Stimulated activated naive B cell treated with anti-CD40 and anti-IgM and Interleukin-4, amounts not matched to agents 10 μg/mL and 1 μg/mL and 100 μg/mL, for 72 hours (primary cell): Measurements from ENCODE around the gene PNPLA8.
"Not testable (repeated sequence)": the region's sequence is repeated elsewhere in the genome, so short reads cannot be mapped to it uniquely, and the experiment has no call there.

Source experiments
- ATAC-seq, 2 donors: fragments of 150-1000 bp; cut with Tn5 transposase; replicated peaks; 2 replicates each; pipeline ENCODE4 v1.10.0; 2021; ENCODE audit warnings: moderate library complexity in 1 of 2
- DNase-seq: peaks from one replicate; pipeline ENCODE4 v3.0.0; 2021
- H3K27ac Mint-ChIP-seq: one replicate; pipeline ENCODE4 v1.8.0; 2022; ENCODE audit warnings: mild to moderate bottlenecking, mixed read lengths
- H3K27me3 Mint-ChIP-seq, 2 donors: one replicate each; pipeline ENCODE4 v1.8.0; 2022; ENCODE audit warnings: mixed read lengths in 2 of 2
- H3K36me3 Mint-ChIP-seq, 2 donors: one replicate each; pipeline ENCODE4 v1.8.0; 2022; ENCODE audit warnings: mixed read lengths in 2 of 2, mild to moderate bottlenecking in 1 of 2
- H3K4me1 Mint-ChIP-seq, 2 donors: one replicate each; pipeline ENCODE4 v1.8.0; 2022; ENCODE audit warnings: mixed read lengths in 2 of 2, mild to moderate bottlenecking in 1 of 2
- H3K4me3 Mint-ChIP-seq, 2 donors: one replicate each; pipeline ENCODE4 v1.8.0; 2022; ENCODE audit warnings: mild to moderate bottlenecking in 2 of 2, mixed read lengths in 2 of 2, moderate library complexity in 1 of 2
- H3K9me3 Mint-ChIP-seq, 2 donors: one replicate each; pipeline ENCODE4 v1.8.0; 2022; ENCODE audit warnings: mixed read lengths in 2 of 2, mild to moderate bottlenecking in 1 of 2

PNPLA8 gene

GRCh38 chr7:108548141-108548896, 22.4 kb upstream of the PNPLA8 start:
- not testable (repeated sequence) for H3K27me3 Mint-ChIP-seq, DNase-seq, H3K27ac Mint-ChIP-seq, H3K4me3 Mint-ChIP-seq, ATAC-seq
- H3K9me3 Mint-ChIP-seq, result peaks cover 7 to 10% of the 10 kb centered on the region in 2 donors
- H3K4me1 Mint-ChIP-seq, result peaks cover 18 to 22% of the 10 kb centered on the region in 2 donors
- peaks cover 5 to 19% of the 10 kb centered on the region in 2 donors for H3K36me3 Mint-ChIP-seq

GRCh38 chr7:108541478-108541877, 15.5 kb upstream of the PNPLA8 start:
- DNase-seq (no peak), ATAC-seq (no peak)
- no peak overlapping the region for H3K27ac Mint-ChIP-seq
- H3K9me3 Mint-ChIP-seq, result no peaks in the 10 kb centered on the region
- H3K4me1 Mint-ChIP-seq, result peaks cover 6 to 7% of the 10 kb centered on the region in 2 donors
- no peaks in the 10 kb centered on the region for H3K27me3 Mint-ChIP-seq
- H3K36me3 Mint-ChIP-seq, result no peaks in the 10 kb centered on the region
- no peak overlapping the region for H3K4me3 Mint-ChIP-seq

- H3K4me1 Mint-ChIP-seq, result peaks cover 15 to 16% of the 10 kb centered on the region in 2 donors
- not testable (repeated sequence) for DNase-seq, H3K4me3 Mint-ChIP-seq, H3K27ac Mint-ChIP-seq, H3K27me3 Mint-ChIP-seq, ATAC-seq, H3K9me3 Mint-ChIP-seq, H3K36me3 Mint-ChIP-seq
Measured at GRCh38 chr7:108538685-108539084, 12.8 kb upstream of the PNPLA8 start.

- not testable (repeated sequence) for H3K27ac Mint-ChIP-seq, H3K9me3 Mint-ChIP-seq, H3K4me3 Mint-ChIP-seq, DNase-seq, ATAC-seq, H3K27me3 Mint-ChIP-seq, H3K36me3 Mint-ChIP-seq
- peaks cover 15 to 16% of the 10 kb centered on the region in 2 donors for H3K4me1 Mint-ChIP-seq
Measured at GRCh38 chr7:108538236-108538635, 12.3 kb upstream of the PNPLA8 start.

GRCh38 chr7:108537229-108537628, 11.3 kb upstream of the PNPLA8 start:
- Mint-ChIP-seq H3K27ac (no peak overlapping the region), H3K4me3 (no peak overlapping the region), H3K4me1 (peaks cover 15 to 21% of the 10 kb centered on the region in 2 donors), H3K9me3 (peaks cover 1 to 4% of the 10 kb centered on the region in 2 donors), H3K27me3 (no peaks in the 10 kb centered on the region), H3K36me3 (peaks cover 0 to 3% of the 10 kb centered on the region in 2 donors)
- ATAC-seq (no peak), DNase-seq (no peak)

- Mint-ChIP-seq H3K4me1 (peaks cover 15 to 21% of the 10 kb centered on the region in 2 donors), H3K27ac (no peak overlapping the region), H3K9me3 (peaks cover 1 to 4% of the 10 kb centered on the region in 2 donors), H3K27me3 (no peaks in the 10 kb centered on the region), H3K4me3 (no peak overlapping the region), H3K36me3 (peaks cover 0 to 3% of the 10 kb centered on the region in 2 donors)
- DNase-seq (no peak), ATAC-seq (no peak)
Measured at GRCh38 chr7:108535744-108536143, 9.8 kb upstream of the PNPLA8 start.

GRCh38 chr7:108535257-108535656, 9.3 kb upstream of the PNPLA8 start:
- ATAC-seq (no peak), DNase-seq (no peak)
- Mint-ChIP-seq H3K36me3 (peaks cover 0 to 3% of the 10 kb centered on the region in 2 donors), H3K9me3 (peaks cover 1 to 4% of the 10 kb centered on the region in 2 donors), H3K27me3 (no peaks in the 10 kb centered on the region), H3K4me1 (peaks cover 15 to 21% of the 10 kb centered on the region in 2 donors), H3K4me3 (no peak overlapping the region), H3K27ac (no peak overlapping the region)

- H3K27ac Mint-ChIP-seq, result no peak overlapping the region
- no peak for DNase-seq
- H3K36me3 Mint-ChIP-seq, result peaks cover 0 to 3% of the 10 kb centered on the region in 2 donors
- no peak overlapping the region for H3K4me3 Mint-ChIP-seq
- H3K4me1 Mint-ChIP-seq, result peaks cover 15 to 21% of the 10 kb centered on the region in 2 donors
- no peak for ATAC-seq
- H3K27me3 Mint-ChIP-seq, result no peaks in the 10 kb centered on the region
- H3K9me3 Mint-ChIP-seq, result peaks cover 1 to 4% of the 10 kb centered on the region in 2 donors
Measured at GRCh38 chr7:108533712-108534111, 7.8 kb upstream of the PNPLA8 start.

GRCh38 chr7:108529341-108529740, 3.4 kb upstream of the PNPLA8 start:
- Mint-ChIP-seq H3K27ac (no peak overlapping the region), H3K27me3 (no peaks in the 10 kb centered on the region), H3K4me1 (peaks cover 12 to 22% of the 10 kb centered on the region in 2 donors), H3K9me3 (no peaks in the 10 kb centered on the region), H3K36me3 (peaks cover 1% of the 10 kb centered on the region in 2 donors), H3K4me3 (no peak overlapping the region)
- DNase-seq (no peak), ATAC-seq (no peak)

GRCh38 chr7:108528183-108528712, 2.3 kb upstream of the PNPLA8 start:
- H3K27ac Mint-ChIP-seq, result peak overlapping the region; percentile 59
- DNase-seq (no peak), ATAC-seq (no peak)
- H3K4me3 Mint-ChIP-seq, result peak overlapping the region in 1 of 2 donors; percentile 6
- no peaks in the 10 kb centered on the region for H3K27me3 Mint-ChIP-seq
- peaks cover 18 to 32% of the 10 kb centered on the region in 2 donors for H3K4me1 Mint-ChIP-seq
- peaks cover 0 to 1% of the 10 kb centered on the region in 2 donors for H3K36me3 Mint-ChIP-seq
- no peaks in the 10 kb centered on the region for H3K9me3 Mint-ChIP-seq

- Mint-ChIP-seq H3K27me3 (no peaks in the 10 kb centered on the region), H3K27ac (peak overlapping the region; percentile 99), H3K4me3 (peak overlapping the region; percentile 97 to 98), H3K4me1 (peaks cover 24 to 38% of the 10 kb centered on the region in 2 donors), H3K36me3 (peaks cover 1 to 3% of the 10 kb centered on the region in 2 donors), H3K9me3 (no peaks in the 10 kb centered on the region)
- ATAC-seq (no peak), DNase-seq (no peak)
Measured at GRCh38 chr7:108526768-108527017, 758 bp upstream of the PNPLA8 start.

- H3K4me3 Mint-ChIP-seq, result peak overlapping the region; percentile 97 to 98
- DNase-seq (no peak), ATAC-seq (peak; percentile 46 to 50)
- no peaks in the 10 kb centered on the region for H3K9me3 Mint-ChIP-seq
- H3K4me1 Mint-ChIP-seq, result peaks cover 31 to 49% of the 10 kb centered on the region in 2 donors
- peak overlapping the region; percentile 99 for H3K27ac Mint-ChIP-seq
- peaks cover 8 to 13% of the 10 kb centered on the region in 2 donors for H3K36me3 Mint-ChIP-seq
- H3K27me3 Mint-ChIP-seq, result no peaks in the 10 kb centered on the region
Measured at GRCh38 chr7:108525327-108525984, 479 bp downstream of the PNPLA8 start.

GRCh38 chr7:108522780-108523179, 3.2 kb downstream of the PNPLA8 start:
- Mint-ChIP-seq H3K4me1 (peaks cover 35 to 49% of the 10 kb centered on the region in 2 donors), H3K36me3 (peaks cover 19 to 34% of the 10 kb centered on the region in 2 donors)

GRCh38 chr7:108517951-108518350, 8.0 kb downstream of the PNPLA8 start:
- peaks cover 22 to 37% of the 10 kb centered on the region in 2 donors for H3K4me1 Mint-ChIP-seq
- H3K27me3 Mint-ChIP-seq, result no peaks in the 10 kb centered on the region
- H3K36me3 Mint-ChIP-seq, result peaks cover 24 to 50% of the 10 kb centered on the region in 2 donors
- H3K9me3 Mint-ChIP-seq, result no peaks in the 10 kb centered on the region
- ATAC-seq (no peak), DNase-seq (no peak)
- H3K27ac Mint-ChIP-seq, result no peak overlapping the region
- H3K4me3 Mint-ChIP-seq, result no peak overlapping the region

More at GRCh38 chr7:108522780-108523179, 3.2 kb downstream of the PNPLA8 start:
- DNase-seq (no peak), ATAC-seq (no peak)
- Mint-ChIP-seq H3K9me3 (no peaks in the 10 kb centered on the region), H3K27me3 (no peaks in the 10 kb centered on the region), H3K27ac (peak overlapping the region; percentile 39), H3K4me3 (peak overlapping the region in 1 of 2 donors; percentile 1)
